MCF 10A (cell line): ENCODE results near the gene ZCWPW1. TPM values are rescaled to one million over a fixed set of nuclear protein-coding genes. Genes with fewer than 3 reads are reported as not detected.

ENCODE experiments used
- BruUV-seq: library from RNA; stranded (reverse); fragments of 400-500 nt; replicated peaks from 2 replicates; lab custom pipeline; 2021; lab: Mats Ljungman, UMichigan
- CTCF ChIA-PET: fragments of 300-600 bp; sonication (Branson Sonifier 250); formaldehyde crosslinking; extraction: SDS; loops from one replicate; lab custom pipeline; 2021; ENCODE audit warnings: antibody characterized with exemption, inconsistent platforms; lab: Yijun Ruan, JAX
- POLR2A ChIA-PET: fragments of 300-600, 350-650 bp; sonication (Branson Sonifier 250); formaldehyde crosslinking; extraction: SDS; loops from one replicate; lab custom pipeline; 2020; ENCODE audit warnings: antibody characterized with exemption, inconsistent platforms; lab: Yijun Ruan, JAX
- DNase-seq: peaks from one replicate; pipeline ENCODE4 v3.0.0-alpha.2; 2018; ENCODE audit not compliant: unreplicated experiment
- H3K27ac Mint-ChIP-seq: one replicate; pipeline ENCODE4 v1.8.0; 2022; ENCODE audit warnings: mild to moderate bottlenecking, low read depth, mixed read lengths; ENCODE audit not compliant: unreplicated experiment
- H3K27me3 Mint-ChIP-seq: one replicate; pipeline ENCODE4 v1.8.0; 2022; ENCODE audit warnings: mixed read lengths; ENCODE audit not compliant: insufficient read depth, unreplicated experiment
- H3K36me3 Mint-ChIP-seq: one replicate; pipeline ENCODE4 v1.8.0; 2022; ENCODE audit warnings: mild to moderate bottlenecking, moderate library complexity, mixed read lengths; ENCODE audit not compliant: insufficient read depth, unreplicated experiment
- H3K4me1 Mint-ChIP-seq: one replicate; pipeline ENCODE4 v1.8.0; 2022; ENCODE audit warnings: mixed read lengths; ENCODE audit not compliant: insufficient read depth, unreplicated experiment
- H3K4me3 Mint-ChIP-seq: one replicate; pipeline ENCODE4 v1.8.0; 2022; ENCODE audit warnings: mild to moderate bottlenecking, moderate library complexity, mixed read lengths; ENCODE audit not compliant: unreplicated experiment
- H3K9me3 Mint-ChIP-seq: one replicate; pipeline ENCODE4 v1.8.0; 2022; ENCODE audit warnings: mixed read lengths; ENCODE audit not compliant: unreplicated experiment
- CTCF ChIP-seq: fragments of 200-600 bp; IDR thresholded peaks from one replicate; pipeline ENCODE4 v1.8.0; 2022; ENCODE audit warnings: antibody characterized with exemption, mild to moderate bottlenecking; ENCODE audit not compliant: unreplicated experiment
- intact Hi-C: fragments of 100-400 bp; cut with micrococcal nuclease; formaldehyde crosslinking; loops from 2 replicates; pipeline ENCODE4 v1.14.1; 2022
- total RNA-seq: library from RNA; stranded (reverse); gene quantifications from 2 replicates; pipeline ENCODE4 v1.2.3, GENCODE V29; 2022

Gene ZCWPW1
- total RNA-seq, 1 experiment from 2014 or later, result 6.5 TPM

DNA sequence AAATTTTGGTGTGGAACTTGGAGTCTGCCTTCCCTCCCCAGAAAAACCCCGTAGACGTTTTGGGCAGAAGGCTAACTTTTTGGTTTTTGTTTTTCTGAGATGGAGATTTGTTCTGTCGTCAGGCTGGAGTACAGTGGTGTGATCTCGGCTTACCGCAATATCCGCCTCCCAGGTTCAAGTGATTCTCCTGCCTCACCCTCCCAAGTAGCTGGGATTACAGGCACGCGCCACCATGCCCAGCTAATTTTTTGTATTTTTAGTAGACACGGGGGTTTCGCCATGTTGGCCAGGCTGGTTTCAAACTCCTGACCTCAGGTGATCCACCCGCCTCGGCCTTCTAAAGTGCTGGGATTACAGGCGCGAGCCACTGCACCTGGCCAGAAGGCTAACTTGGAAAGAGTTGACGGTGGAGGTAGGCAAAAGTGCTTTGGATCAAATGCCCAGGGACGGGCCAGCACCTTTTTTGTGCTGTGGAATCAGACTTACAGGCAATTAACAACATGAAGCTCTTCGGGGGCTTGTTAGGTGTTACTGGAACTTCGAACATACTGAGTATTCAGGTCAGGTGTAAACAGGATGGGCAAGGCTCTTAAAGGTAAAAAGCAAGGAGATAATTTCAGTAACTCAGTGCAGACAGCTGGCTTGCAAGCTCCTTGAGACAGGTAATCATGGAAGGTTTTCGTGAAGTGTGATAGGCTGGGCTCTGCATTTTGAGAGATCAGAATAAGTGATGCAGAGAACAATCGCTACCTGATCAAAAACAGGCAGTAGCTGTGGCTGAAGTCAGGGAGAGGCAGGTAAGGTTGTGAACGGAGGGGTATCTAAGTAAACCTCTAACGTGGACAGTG lies 6.0 kb upstream of the ZCWPW1 start:
- no peak for DNase-seq
- Mint-ChIP-seq H3K9me3 (no peaks in the 10 kb centered on the region), H3K36me3 (peaks cover 51% of the 10 kb centered on the region), H3K27me3 (no peaks in the 10 kb centered on the region), H3K4me3 (peak overlapping the region; percentile 95), H3K27ac (peak overlapping the region; percentile 96), H3K4me1 (peaks cover 36% of the 10 kb centered on the region)
- no peak for TF ChIP-seq CTCF
- POLR2A ChIA-PET, result interaction anchor here (1.4 to 4.2 kb wide), 3 partner anchors 16 to 455 kb away, joined by 3 to 27 read pairs (median 5); partner anchors contain the start of genes FBXO24 and UFSP1
- intact Hi-C loops, result no loop called here
- BruUV-seq, result no TSS peak
- CTCF ChIA-PET, result interaction anchor here (0.5 to 1.6 kb wide), 5 partner anchors 16 to 460 kb away, joined by 3 to 5 read pairs (median 3); partner anchors contain the start of gene TSC22D4

DNA sequence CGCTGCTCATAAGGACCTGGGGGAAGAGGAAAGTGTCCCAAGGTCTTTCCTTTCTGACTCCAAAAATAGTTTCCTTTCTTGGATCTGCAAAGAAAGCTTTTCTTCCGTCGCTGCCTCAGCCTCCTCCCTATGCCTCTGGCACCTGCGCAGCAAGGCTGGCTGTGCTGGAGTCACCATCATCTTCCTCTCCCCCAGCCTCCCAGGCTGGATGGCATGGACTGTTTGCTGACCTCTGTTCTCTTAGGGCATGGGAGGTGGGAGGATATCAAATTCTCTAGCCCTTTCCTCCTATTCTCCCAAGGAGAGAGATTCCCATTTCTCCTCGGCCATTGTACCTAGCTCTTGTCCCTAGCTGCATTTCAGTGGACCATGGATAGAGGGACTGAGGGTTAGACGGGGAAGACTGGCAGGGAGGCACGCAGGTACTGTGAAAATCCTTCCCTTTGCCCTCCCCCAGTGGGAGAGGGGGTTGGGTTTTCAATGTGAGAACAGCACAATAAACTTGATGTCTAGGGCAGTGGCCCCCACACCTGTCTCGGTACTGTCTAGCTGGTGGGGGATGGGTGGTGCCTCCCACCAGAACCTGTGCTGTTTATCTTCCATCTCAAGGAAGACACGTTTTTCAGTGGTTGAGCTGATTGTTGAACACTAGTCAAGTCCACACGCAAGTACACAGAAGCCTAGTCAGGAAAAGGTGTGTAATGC lies 5.2 kb upstream of the ZCWPW1 start:
- ChIA-PET CTCF (no interaction called here), POLR2A (interaction anchor here (1.8 kb wide), 1 partner anchor 153 kb away, joined by 5 read pairs; the partner anchor contains the start of gene FBXO24)
- H3K4me1 Mint-ChIP-seq, result peaks cover 36% of the 10 kb centered on the region
- BruUV-seq, result no TSS peak
- peaks cover 59% of the 10 kb centered on the region for H3K36me3 Mint-ChIP-seq
- no peaks in the 10 kb centered on the region for H3K9me3 Mint-ChIP-seq
- H3K27ac Mint-ChIP-seq, result no peak overlapping the region
- TF ChIP-seq CTCF, result no peak
- intact Hi-C loops, result no loop called here
- no peaks in the 10 kb centered on the region for H3K27me3 Mint-ChIP-seq
- DNase-seq, result no peak
- H3K4me3 Mint-ChIP-seq, result no peak overlapping the region

DNA sequence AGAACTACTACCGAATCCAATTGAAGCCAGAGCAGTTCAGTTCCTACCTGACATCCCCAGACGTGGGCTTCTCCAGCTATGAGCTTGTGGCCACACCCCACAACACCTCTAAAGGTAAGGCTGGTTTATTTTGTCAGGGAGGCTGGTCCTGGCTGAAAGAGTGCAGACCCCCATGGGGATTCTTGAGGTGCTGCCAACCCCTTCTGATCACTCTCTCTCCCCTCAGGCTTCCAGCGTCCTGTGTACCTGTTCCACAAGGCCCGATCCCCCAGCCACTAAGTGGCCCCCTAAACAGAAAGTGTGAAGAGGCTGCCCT lies 4.7 kb upstream of the ZCWPW1 start:
- Mint-ChIP-seq H3K9me3 (no peaks in the 10 kb centered on the region), H3K36me3 (peaks cover 64% of the 10 kb centered on the region), H3K27me3 (no peaks in the 10 kb centered on the region), H3K4me1 (peaks cover 36% of the 10 kb centered on the region), H3K27ac (peak overlapping the region; percentile 19), H3K4me3 (no peak overlapping the region)
- DNase-seq, result no peak
- ChIA-PET POLR2A (interaction anchor here (1.8 kb wide), 1 partner anchor 153 kb away, joined by 5 read pairs; the partner anchor contains the start of gene FBXO24), CTCF (no interaction called here)
- no peak for TF ChIP-seq CTCF
- intact Hi-C loops, result no loop called here
- BruUV-seq, result no TSS peak
